ENCODE results near the gene FANCB.

The FANCB gene

GRCh38 chrX:14832586-14832985 lies 40.3 kb downstream of the FANCB start:
- no peak for DNase-seq

GRCh38 chrX:14832151-14832550 lies 40.7 kb downstream of the FANCB start:
- DNase-seq = no peak

- no peak for DNase-seq
Observed at GRCh38 chrX:14829643-14830042, 43.2 kb downstream of the FANCB start.

- DNase-seq = no peak
Observed at GRCh38 chrX:14826319-14826718, 46.5 kb downstream of the FANCB start.

- DNase-seq = no peak
Observed at GRCh38 chrX:14825851-14826250, 47.0 kb downstream of the FANCB start.

- DNase-seq = no peak
Observed at GRCh38 chrX:14819769-14820168, 53.1 kb downstream of the FANCB start.

GRCh38 chrX:14817571-14817970 lies 55.3 kb downstream of the FANCB start:
- no peak for DNase-seq

GRCh38 chrX:14802943-14803710 lies 69.7 kb downstream of the FANCB start:
- DNase-seq = no peak

- no peak for DNase-seq
Observed at GRCh38 chrX:14801136-14801535, 71.7 kb downstream of the FANCB start.

- no peak for DNase-seq
Observed at GRCh38 chrX:14798805-14799397, 74.0 kb downstream of the FANCB start.
